Transverse colon (tissue), 4 donors: ENCODE measurements around the gene GPR150. TPM values are rescaled to one million over a fixed set of nuclear protein-coding genes. Genes with fewer than 3 reads are reported as not detected.
A peak's percentile ranks its signal among the peaks of the same experiment; 100 is the strongest.

Experiments used
- DNase-seq: peaks from one replicate; pipeline ENCODE4 v3.0.0-alpha.2; 2019
- H3K27ac ChIP-seq, 4 donors: fragments of 200-600 bp; sonication (generic); 2 replicates each; pipeline ENCODE4 v1.5.1; 2016 to 2018; ENCODE audit warnings: inconsistent platforms in 4 of 4
- H3K27me3 ChIP-seq: fragments of 200-600 bp; sonication (generic); 2 replicates; pipeline ENCODE4 v1.5.1; 2017; ENCODE audit warnings: inconsistent platforms
- H3K36me3 ChIP-seq, 4 donors: fragments of 200-600 bp; sonication (generic); 2 replicates each; pipeline ENCODE4 v1.5.1; 2017 to 2019; ENCODE audit warnings: inconsistent platforms in 4 of 4
- H3K4me1 ChIP-seq, 4 donors: fragments of 200-600 bp; sonication (generic); 2 replicates each; pipeline ENCODE4 v1.5.1; 2017 to 2020; ENCODE audit warnings: inconsistent platforms in 4 of 4
- H3K4me3 ChIP-seq, 4 donors: fragments of 200-600 bp; sonication (generic); 1 replicate in 1 of 4; 2 replicates in 3 of 4; pipeline versions ENCODE4 v1.5.1 to v1.6.1; 2017 to 2019; ENCODE audit warnings: inconsistent platforms in 4 of 4
- H3K9me3 ChIP-seq, 2 donors: fragments of 200-600 bp; sonication (generic); 2 replicates each; pipeline ENCODE4 v1.5.1; 2017 to 2019; ENCODE audit warnings: inconsistent platforms in 2 of 2
- CTCF ChIP-seq, 5 experiments: fragments of 200-600 bp in 3 of 5; fragments of 450-650 bp in 2 of 5; sonication (generic) in 3 of 5; IDR thresholded peaks; 1 replicate in 2 of 5; 2 replicates in 3 of 5; pipeline ENCODE4 v1.5.1; 2016 to 2017; ENCODE audit warnings: antibody characterized with exemption in 5 of 5, inconsistent platforms in 3 of 5, mild to moderate bottlenecking in 2 of 5, moderate library complexity in 1 of 5
- EP300 ChIP-seq: sonication (generic); formaldehyde crosslinking; IDR thresholded peaks from one replicate; pipeline ENCODE4 v1.6.1; 2017; ENCODE audit warnings: antibody characterized with exemption, low read depth
- POLR2A ChIP-seq: fragments of 450-650 bp; IDR thresholded peaks from one replicate; pipeline ENCODE4 v1.6.1; 2016; ENCODE audit warnings: antibody characterized with exemption, mild to moderate bottlenecking, moderate library complexity
- POLR2AphosphoS5 ChIP-seq, 3 donors: sonication (generic); formaldehyde crosslinking; IDR thresholded peaks; one replicate each; pipeline ENCODE4 v1.6.1; 2016; ENCODE audit warnings: antibody characterized with exemption in 3 of 3
- WGBS, 2 donors: methylation state at CpG; one replicate each; pipeline ENCODE4 v1.1.5; 2018; ENCODE audit warnings: low coverage in 1 of 2; 5-methylcytosine and 5-hydroxymethylcytosine counted together
- in situ Hi-C, 4 donors: fragments of 200-750 bp; cut with MboI; loops; one replicate each; pipeline versions ENCODE4 v1.15.0 to v1.15.1; 2017; ENCODE audit warnings: low sequenced_read_pairs in 3 of 4, low pct_ligation_motif_present in 1 of 4, low pct_unique_long_range_greater_than_20kb in 1 of 4
- intact Hi-C: fragments of 100-400 bp; cut with DNase I; formaldehyde crosslinking; loops from one replicate; pipeline ENCODE4 v1.15.1; 2023; ENCODE audit warnings: low total_unique reads
- total RNA-seq, 4 donors: library from RNA; depleted of rRNA; stranded (reverse); fragments of >200 nt; gene quantifications; one replicate each; pipeline ENCODE4 v1.1.0, GENCODE V29; 2016

GPR150 gene
- total RNA-seq, 4 donors from 2014 or later: 0.41 to 0.60 TPM; not detected in 2

- in situ Hi-C loops: loop anchor here in 3 of 4 donors (5.0 to 10.0 kb wide), 3 partner anchors 58 to 178 kb away; no protein-coding TSS in a partner anchor
- intact Hi-C loops: loop anchor here (10.0 kb wide), 2 partner anchors 68 to 108 kb away; partner anchors contain the start of gene RHOBTB3
- no peak for DNase-seq
- H3K9me3 ChIP-seq: no peaks in the 10 kb centered on the region
- H3K4me3 ChIP-seq: no peak overlapping the region
- TF ChIP-seq EP300 (no peak), POLR2AphosphoS5 (IDR thresholded peaks at IDR 0.05) (no peak), CTCF (IDR thresholded peaks at IDR 0.05) (no peak), POLR2A (no peak)
- peaks cover 0 to 30% (median 5%) of the 10 kb centered on the region in 4 donors for H3K4me1 ChIP-seq
- WGBS, 2 donors: 77 to 84% methylated on average over 3 to 4 of the region's 4 CpGs
- H3K27me3 ChIP-seq: no peaks in the 10 kb centered on the region
- H3K27ac ChIP-seq: no peak overlapping the region
- no peaks in the 10 kb centered on the region for H3K36me3 ChIP-seq
Measured at GRCh38 chr5:95667061-95667618, 47.3 kb downstream of the GPR150 start.

- H3K4me3 ChIP-seq: no peak overlapping the region
- in situ Hi-C loops: loop anchor here in 3 of 4 donors (5.0 to 10.0 kb wide), 3 partner anchors 57 to 177 kb away; no protein-coding TSS in a partner anchor
- H3K27me3 ChIP-seq: no peaks in the 10 kb centered on the region
- H3K27ac ChIP-seq: no peak overlapping the region
- DNase-seq: no peak
- no peaks in the 10 kb centered on the region for H3K9me3 ChIP-seq
- H3K4me1 ChIP-seq: peaks cover 0 to 30% (median 5%) of the 10 kb centered on the region in 4 donors
- TF ChIP-seq POLR2A (no peak), CTCF (IDR thresholded peaks at IDR 0.05) (no peak), POLR2AphosphoS5 (IDR thresholded peaks at IDR 0.05) (no peak)
- intact Hi-C loops: loop anchor here (10.0 kb wide), 2 partner anchors 67 to 107 kb away; partner anchors contain the start of gene RHOBTB3
- H3K36me3 ChIP-seq: no peaks in the 10 kb centered on the region
Measured at GRCh38 chr5:95667678-95668077, 47.8 kb downstream of the GPR150 start.

- in situ Hi-C loops: loop anchor here in 3 of 4 donors (5.0 to 10.0 kb wide), 3 partner anchors 57 to 177 kb away; no protein-coding TSS in a partner anchor
- TF ChIP-seq CTCF (IDR thresholded peaks at IDR 0.05) (no peak), POLR2A (no peak), POLR2AphosphoS5 (IDR thresholded peaks at IDR 0.05) (no peak), EP300 (no peak)
- peak overlapping the region in 1 of 4 donors; percentile 78 for H3K27ac ChIP-seq
Measured at GRCh38 chr5:95668216-95668615, 48.3 kb downstream of the GPR150 start.

GRCh38 chr5:95668728-95669127 lies 48.8 kb downstream of the GPR150 start:
- TF ChIP-seq POLR2AphosphoS5 (IDR thresholded peaks at IDR 0.05) (no peak), EP300 (no peak), CTCF (IDR thresholded peaks at IDR 0.05) (no peak), POLR2A (no peak)
- WGBS, 2 donors: 85 to 100% methylated on average over 1 of the region's 1 CpG
- in situ Hi-C loops: loop anchor here in 3 of 4 donors (5.0 to 10.0 kb wide), 3 partner anchors 56 to 176 kb away; no protein-coding TSS in a partner anchor
- Histone ChIP-seq H3K4me1 (peaks cover 0 to 30% (median 5%) of the 10 kb centered on the region in 4 donors), H3K4me3 (no peak overlapping the region), H3K27me3 (no peaks in the 10 kb centered on the region), H3K36me3 (no peaks in the 10 kb centered on the region), H3K9me3 (no peaks in the 10 kb centered on the region), H3K27ac (peak overlapping the region; percentile 68 to 87 (median 80))
- no peak for DNase-seq
- intact Hi-C loops: loop anchor here (10.0 kb wide), 2 partner anchors 66 to 106 kb away; partner anchors contain the start of gene RHOBTB3

More at GRCh38 chr5:95668216-95668615, 48.3 kb downstream of the GPR150 start:
- intact Hi-C loops: loop anchor here (10.0 kb wide), 2 partner anchors 67 to 107 kb away; partner anchors contain the start of gene RHOBTB3
- no peak for DNase-seq
- H3K9me3 ChIP-seq: no peaks in the 10 kb centered on the region
- no peak overlapping the region for H3K4me3 ChIP-seq
- no peaks in the 10 kb centered on the region for H3K27me3 ChIP-seq
- H3K4me1 ChIP-seq: peaks cover 0 to 30% (median 5%) of the 10 kb centered on the region in 4 donors
- H3K36me3 ChIP-seq: no peaks in the 10 kb centered on the region
